Suprapubic skin (tissue), 4 donors: ENCODE data around the gene OR10K1. TPM values are rescaled to one million over a fixed set of nuclear protein-coding genes. Genes with fewer than 3 reads are reported as not detected.

ENCODE experiments used
- DNase-seq, 2 donors: peaks; one replicate each; pipeline ENCODE4 v3.0.0-alpha.2; 2019; ENCODE audit warnings: low spot score in 2 of 2
- H3K27ac ChIP-seq: fragments of 200-600 bp; sonication (generic); one replicate; pipeline ENCODE4 v1.5.1; 2019
- H3K27me3 ChIP-seq: fragments of 200-600 bp; sonication (generic); one replicate; pipeline ENCODE4 v1.5.1; 2019
- H3K36me3 ChIP-seq: fragments of 200-600 bp; sonication (generic); one replicate; pipeline ENCODE4 v1.5.1; 2019
- H3K4me1 ChIP-seq: fragments of 200-600 bp; sonication (generic); one replicate; pipeline ENCODE4 v1.5.1; 2019
- H3K4me3 ChIP-seq: fragments of 200-600 bp; sonication (generic); one replicate; pipeline ENCODE4 v1.5.1; 2019; ENCODE audit warnings: mild to moderate bottlenecking
- H3K9me3 ChIP-seq: fragments of 200-600 bp; sonication (generic); one replicate; pipeline ENCODE4 v1.5.1; 2019
- CTCF ChIP-seq, 2 donors: fragments of 200-600 bp in 1 of 2; fragments of 450-650 bp in 1 of 2; sonication (generic) in 1 of 2; IDR thresholded peaks; one replicate each; pipeline ENCODE4 v1.5.1; 2016 to 2019; ENCODE audit warnings: antibody characterized with exemption in 2 of 2, mild to moderate bottlenecking in 1 of 2, moderate library complexity in 1 of 2
- EP300 ChIP-seq: sonication (generic); formaldehyde crosslinking; IDR thresholded peaks from one replicate; pipeline ENCODE4 v1.6.1; 2017; ENCODE audit warnings: antibody characterized with exemption
- POLR2A ChIP-seq, 2 donors: fragments of 450-650 bp; IDR thresholded peaks; one replicate each; pipeline ENCODE4 v1.6.1; 2017; ENCODE audit warnings: antibody characterized with exemption in 2 of 2, mild to moderate bottlenecking in 2 of 2, moderate library complexity in 2 of 2
- POLR2AphosphoS5 ChIP-seq, 3 donors: sonication (generic); formaldehyde crosslinking; IDR thresholded peaks; one replicate each; pipeline ENCODE4 v1.6.1; 2017; ENCODE audit warnings: antibody characterized with exemption in 3 of 3
- WGBS: methylation state at CpG from one replicate; pipeline ENCODE4 v1.1.5; 2018; 5-methylcytosine and 5-hydroxymethylcytosine counted together
- total RNA-seq, 4 donors: library from RNA; depleted of rRNA; stranded (reverse); fragments of >200 nt; gene quantifications; one replicate each; pipeline ENCODE4 v1.1.0, GENCODE V29; 2016

OR10K1 gene
- total RNA-seq, 4 donors from 2014 or later, result not detected

- H3K4me3 ChIP-seq, result no peak overlapping the region
- H3K4me1 ChIP-seq, result no peaks in the 10 kb centered on the region
- no peaks in the 10 kb centered on the region for H3K36me3 ChIP-seq
- H3K27ac ChIP-seq, result no peak overlapping the region
- no peak for TF ChIP-seq POLR2A (IDR thresholded peaks at IDR 0.05)
- no peak for TF ChIP-seq CTCF (IDR thresholded peaks at IDR 0.05)
- no peak for TF ChIP-seq POLR2AphosphoS5 (IDR thresholded peaks at IDR 0.05)
- TF ChIP-seq EP300, result no peak
- no peak for DNase-seq
- no peaks in the 10 kb centered on the region for H3K27me3 ChIP-seq
- no peaks in the 10 kb centered on the region for H3K9me3 ChIP-seq
- WGBS, result 14% methylated on average over 2 of the region's 2 CpGs
Measured at GRCh38 chr1:158494796-158495195, 33.2 kb downstream of the OR10K1 start.

- H3K27me3 ChIP-seq, result no peaks in the 10 kb centered on the region
- 36% methylated on average over 2 of the region's 2 CpGs for WGBS
- no peak for TF ChIP-seq POLR2A (IDR thresholded peaks at IDR 0.05)
- no peak for TF ChIP-seq POLR2AphosphoS5 (IDR thresholded peaks at IDR 0.05)
Measured at GRCh38 chr1:158496374-158496773, 34.7 kb downstream of the OR10K1 start.

DNA sequence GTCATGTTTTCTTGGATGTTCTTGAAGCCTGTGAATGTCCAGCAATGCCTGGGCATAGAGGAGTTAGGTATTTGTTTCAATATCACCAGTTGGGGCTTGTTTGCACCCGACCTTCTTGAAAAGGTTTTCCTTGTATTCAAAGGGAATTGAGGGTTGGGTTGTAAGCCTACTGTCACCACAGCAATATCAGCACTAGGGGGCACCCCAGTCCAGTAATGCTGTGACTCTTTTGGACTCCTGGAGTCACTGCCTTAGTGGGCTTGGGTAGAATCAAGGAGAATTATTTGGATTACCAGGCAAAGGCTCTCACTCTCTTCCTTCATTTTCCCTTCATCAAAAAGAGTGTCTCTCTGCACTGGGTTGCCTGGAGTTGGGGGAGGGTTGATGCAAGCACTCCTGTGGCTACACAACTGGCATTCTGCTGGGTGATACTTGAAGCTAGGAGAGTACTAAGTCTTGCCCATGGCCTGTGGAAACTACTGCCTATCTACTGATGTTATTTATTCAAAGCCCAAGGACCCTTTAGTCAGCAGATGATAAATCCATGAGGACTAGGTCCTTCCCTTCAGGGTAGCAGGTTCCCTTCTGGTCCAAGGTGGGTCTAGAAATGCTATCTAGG lies 44.8 kb downstream of the OR10K1 start:
- Histone ChIP-seq H3K27me3 (no peaks in the 10 kb centered on the region), H3K36me3 (no peaks in the 10 kb centered on the region), H3K27ac (no peak overlapping the region), H3K4me3 (no peak overlapping the region), H3K4me1 (no peaks in the 10 kb centered on the region), H3K9me3 (no peaks in the 10 kb centered on the region)
- DNase-seq, result no peak
- TF ChIP-seq EP300 (no peak), CTCF (IDR thresholded peaks at IDR 0.05) (no peak), POLR2A (IDR thresholded peaks at IDR 0.05) (no peak), POLR2AphosphoS5 (IDR thresholded peaks at IDR 0.05) (no peak)
- 33% methylated on average over 1 of the region's 1 CpG for WGBS

More at GRCh38 chr1:158496374-158496773, 34.7 kb downstream of the OR10K1 start:
- no peaks in the 10 kb centered on the region for H3K36me3 ChIP-seq
- no peaks in the 10 kb centered on the region for H3K4me1 ChIP-seq
- no peak overlapping the region for H3K4me3 ChIP-seq
- H3K27ac ChIP-seq, result no peak overlapping the region
- no peak for DNase-seq
- H3K9me3 ChIP-seq, result no peaks in the 10 kb centered on the region

DNA sequence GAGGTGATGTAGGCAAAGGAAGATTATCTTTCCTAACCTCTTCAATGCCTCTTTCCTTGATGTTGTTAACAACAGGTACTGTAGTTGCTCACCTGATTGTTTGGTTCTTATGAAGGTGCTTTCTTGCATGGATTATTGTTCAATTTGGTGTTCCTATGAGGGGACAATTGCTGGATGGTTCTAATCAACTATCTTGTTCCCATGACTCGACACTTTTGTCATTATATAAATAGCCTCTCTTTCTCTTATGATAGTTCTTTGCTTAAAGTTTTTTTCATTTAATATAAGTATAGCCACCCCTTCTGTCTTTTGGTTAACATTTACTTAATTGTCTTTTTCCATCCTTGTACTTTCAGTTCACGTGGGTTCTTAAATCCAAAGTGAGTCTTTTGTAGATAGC lies 45.9 kb downstream of the OR10K1 start:
- WGBS, result 85% methylated on average over 2 of the region's 2 CpGs
- H3K4me3 ChIP-seq, result no peak overlapping the region
- no peaks in the 10 kb centered on the region for H3K27me3 ChIP-seq
- no peaks in the 10 kb centered on the region for H3K36me3 ChIP-seq
- TF ChIP-seq POLR2A (IDR thresholded peaks at IDR 0.05) (no peak), POLR2AphosphoS5 (IDR thresholded peaks at IDR 0.05) (no peak), EP300 (no peak), CTCF (IDR thresholded peaks at IDR 0.05) (no peak)
- no peak overlapping the region for H3K27ac ChIP-seq
- H3K4me1 ChIP-seq, result no peaks in the 10 kb centered on the region
- no peak for DNase-seq
- no peaks in the 10 kb centered on the region for H3K9me3 ChIP-seq

DNA sequence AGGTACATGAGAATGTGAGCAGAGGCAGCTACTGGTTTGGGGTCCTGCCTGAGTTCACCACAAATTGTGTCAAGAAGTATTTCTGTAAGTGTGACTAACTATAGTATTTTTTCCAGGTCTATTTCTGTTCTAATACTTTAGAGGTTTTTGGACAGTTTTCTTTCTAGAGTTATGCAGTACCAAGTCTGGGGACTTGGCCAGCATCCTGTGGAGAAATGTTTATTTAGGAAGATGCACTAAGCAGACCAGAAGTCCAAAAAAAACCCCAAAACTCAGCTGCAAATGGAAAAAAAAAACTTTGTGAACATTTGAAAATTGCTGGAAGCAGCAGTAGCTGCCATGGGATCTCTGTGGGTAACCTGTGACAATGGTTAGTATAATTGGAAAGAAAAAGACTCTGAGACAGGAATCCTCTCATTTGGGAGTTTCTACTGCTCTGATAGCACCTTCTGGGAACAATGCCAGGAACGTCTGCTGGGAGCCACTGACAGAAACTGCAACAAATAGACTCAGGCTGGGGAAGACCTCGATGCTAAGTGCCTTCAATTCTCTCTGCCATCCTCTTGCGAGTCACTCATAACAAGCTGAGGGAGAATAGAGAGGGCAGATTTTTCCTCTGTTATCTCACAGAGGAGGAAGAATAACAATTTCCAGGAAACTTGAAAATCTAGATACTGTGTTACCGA lies 48.0 kb downstream of the OR10K1 start:
- TF ChIP-seq EP300, result no peak
- no peak for TF ChIP-seq POLR2AphosphoS5 (IDR thresholded peaks at IDR 0.05)
- TF ChIP-seq POLR2A (IDR thresholded peaks at IDR 0.05), result no peak
- TF ChIP-seq CTCF (IDR thresholded peaks at IDR 0.05), result no peak
- H3K27ac ChIP-seq, result no peak overlapping the region
- H3K9me3 ChIP-seq, result no peaks in the 10 kb centered on the region
- H3K36me3 ChIP-seq, result no peaks in the 10 kb centered on the region
- H3K27me3 ChIP-seq, result no peaks in the 10 kb centered on the region
- no peak for DNase-seq
- H3K4me1 ChIP-seq, result no peaks in the 10 kb centered on the region
- H3K4me3 ChIP-seq, result no peak overlapping the region
- WGBS, result 23% methylated on average over 4 of the region's 4 CpGs
